K562 (cell line): ENCODE results near the gene ELFN2. TPM values are rescaled to one million over a fixed set of nuclear protein-coding genes. Genes with fewer than 3 reads are reported as not detected.

Experiments
- ATAC-seq: fragments of 200-7000 bp; cut with Tn5 transposase; 3 replicates; pipeline ENCODE4 v1.9.1; 2020; ENCODE audit warnings: moderate library complexity
- BruUV-seq: library from RNA; stranded (reverse); fragments of 400-500 nt; replicated peaks from 2 replicates; lab custom pipeline; 2021; lab: Mats Ljungman, UMichigan
- CTCF ChIA-PET: fragments of 300-600 bp; formaldehyde crosslinking; extraction: SDS; loops from one replicate; lab custom pipeline; 2021; ENCODE audit warnings: low intra/inter-chr PET ratio; lab: Yijun Ruan, JAX
- POLR2A ChIA-PET: fragments of 300-600, 350-650 bp; sonication (Branson Sonifier 250); formaldehyde crosslinking; extraction: SDS; loops from one replicate; lab custom pipeline; 2021; ENCODE audit warnings: antibody characterized with exemption, inconsistent platforms; lab: Yijun Ruan, JAX
- DNase-seq, 4 experiments: peaks; one replicate each; pipeline versions ENCODE4 v3.0.0 to v3.0.0-alpha.2; 2011 to 2018; ENCODE audit warnings: low spot score in 3 of 4, mixed read lengths in 3 of 4; ENCODE audit errors: extremely low read depth in 1 of 4
- FAIRE-seq: peaks from 2 replicates; lab custom pipeline; 2011; peaks lifted over from hg19 to GRCh38; lab: Jason Lieb, UNC
- H2AFZ ChIP-seq: 2 replicates; pipeline ENCODE4 v1.6.0; 2011; ENCODE audit warnings: low read depth, low read length, control low read depth, inconsistent platforms
- H3K27ac ChIP-seq: fragments of 200-600 bp; 3 replicates; pipeline ENCODE4 v1.8.0; 2011; ENCODE audit warnings: low read depth, mild to moderate bottlenecking, control low read depth, inconsistent platforms, low read length, moderate library complexity, mixed read lengths; ENCODE audit errors: extremely low read depth
- H3K27me3 ChIP-seq, 2 experiments: fragments of 300-600 bp in 1 of 2; 2 replicates in 1 of 2; 3 replicates in 1 of 2; pipeline versions ENCODE4 v1.6.0 to v1.8.0; 2011; ENCODE audit warnings: inconsistent platforms in 2 of 2, low read length in 2 of 2, mild to moderate bottlenecking in 1 of 2, mixed read lengths in 1 of 2, moderate library complexity in 1 of 2; ENCODE audit not compliant: control insufficient read depth in 2 of 2, insufficient read depth in 2 of 2
- H3K36me3 ChIP-seq: fragments of 300-600 bp; 3 replicates; pipeline ENCODE4 v1.8.0; 2011; ENCODE audit warnings: mild to moderate bottlenecking, low read length, inconsistent platforms; ENCODE audit not compliant: control insufficient read depth, insufficient read depth
- H3K4me1 ChIP-seq, 2 experiments: fragments of 200-600 bp in 1 of 2; replicated peaks in 1 of 2; 2 replicates in 1 of 2; 3 replicates in 1 of 2; pipeline versions ENCODE4 v1.5.1 to v1.8.0; 2011; ENCODE audit warnings: inconsistent platforms in 2 of 2, low read length in 2 of 2, mild to moderate bottlenecking in 1 of 2, mixed read lengths in 1 of 2, moderate library complexity in 1 of 2; ENCODE audit not compliant: control insufficient read depth in 2 of 2, insufficient read depth in 2 of 2
- H3K4me2 ChIP-seq: 2 replicates; pipeline ENCODE4 v1.6.1; 2011; ENCODE audit warnings: low read length, control low read depth, inconsistent platforms, mixed read lengths; ENCODE audit not compliant: insufficient read depth
- H3K4me3 ChIP-seq: fragments of 200-600 bp; sonication (generic), shearing (Covaris generic); 2 replicates; pipeline ENCODE4 v1.5.1; 2016; ENCODE audit warnings: control low read depth, inconsistent platforms
- H3K79me2 ChIP-seq: fragments of 200-600 bp; 3 replicates; pipeline ENCODE4 v1.8.0; 2011; ENCODE audit warnings: low read length, inconsistent platforms; ENCODE audit not compliant: control insufficient read depth, insufficient read depth
- H3K9ac ChIP-seq, 2 experiments: 2 replicates each; pipeline versions ENCODE4 v1.6.0 to v1.6.1; 2011; ENCODE audit warnings: low read depth in 2 of 2, low read length in 2 of 2, control low read depth in 1 of 2, inconsistent platforms in 1 of 2, mild to moderate bottlenecking in 1 of 2, mixed read lengths in 1 of 2; ENCODE audit not compliant: insufficient read depth in 1 of 2
- H3K9me1 ChIP-seq: one replicate; pipeline ENCODE4 v1.6.0; 2011; ENCODE audit warnings: inconsistent platforms, mild to moderate bottlenecking, low read length, moderate library complexity; ENCODE audit not compliant: control insufficient read depth, insufficient read depth
- H3K9me3 ChIP-seq: replicated peaks from 2 replicates; pipeline ENCODE4 v1.5.1; 2011; ENCODE audit warnings: low read depth, low read length, inconsistent platforms; ENCODE audit not compliant: control insufficient read depth, insufficient read depth
- H4K20me1 ChIP-seq: replicated peaks from 2 replicates; pipeline ENCODE4 v1.6.1; 2011; ENCODE audit warnings: low read length, inconsistent platforms, mixed read lengths; ENCODE audit not compliant: control insufficient read depth, insufficient read depth
- ARID3A ChIP-seq: IDR thresholded peaks from 2 replicates; pipeline ENCODE4 v1.6.1; 2012; ENCODE audit warnings: low read depth, low read length, improper control_type of control experiment, borderline replicate concordance
- ATF1 ChIP-seq, 2 experiments: fragments of 450-650 bp in 1 of 2; IDR thresholded peaks; 2 replicates each; pipeline ENCODE4 v1.6.1; 2016; ENCODE audit warnings: missing compliant biosample characterization in 1 of 2, missing genetic modification characterization in 1 of 2
- ATF7 ChIP-seq: fragments of 450-650 bp; IDR thresholded peaks from 2 replicates; pipeline ENCODE4 v1.7.1; 2014; ENCODE audit warnings: mild to moderate bottlenecking, moderate library complexity
- BRD4 ChIP-seq: fragments of 200-600 bp; sonication (generic); IDR thresholded peaks from 2 replicates; pipeline ENCODE4 v1.6.1; 2017; ENCODE audit warnings: inconsistent platforms
- CHD4 ChIP-seq: fragments of 200-600 bp; sonication (generic); IDR thresholded peaks from 3 replicates; pipeline ENCODE4 v1.6.1; 2012; ENCODE audit warnings: low read depth, mild to moderate bottlenecking, mixed read lengths, low read length, inconsistent platforms; ENCODE audit not compliant: insufficient read depth, insufficient replicate concordance, poor library complexity, severe bottlenecking
- CREB1 ChIP-seq, 2 experiments: sonication (generic) in 1 of 2; formaldehyde crosslinking in 1 of 2; IDR thresholded peaks; 2 replicates each; pipeline versions ENCODE4 v1.6.1 to v1.8.0; 2012 to 2022; ENCODE audit warnings: inconsistent platforms in 1 of 2, mild to moderate bottlenecking in 1 of 2, missing genetic modification reagents in 1 of 2, moderate library complexity in 1 of 2
- CREM ChIP-seq: IDR thresholded peaks from 2 replicates; pipeline ENCODE4 v1.6.1; 2014; ENCODE audit warnings: antibody characterized with exemption, low read depth
- DLX4 ChIP-seq: fragments of 250-450 bp; sonication (Bioruptor Pico); IDR thresholded peaks from 2 replicates; pipeline ENCODE4 v1.6.1; 2021; ENCODE audit warnings: mild to moderate bottlenecking
- ID3 ChIP-seq, 2 experiments: fragments of 250-450 bp in 1 of 2; fragments of 450-650 bp in 1 of 2; sonication (Bioruptor Pico) in 1 of 2; IDR thresholded peaks; 2 replicates each; pipeline versions ENCODE4 v1.6.1 to v1.8.0; 2016 to 2021; ENCODE audit warnings: mild to moderate bottlenecking in 2 of 2, moderate library complexity in 2 of 2, missing compliant biosample characterization in 1 of 2, missing genetic modification characterization in 1 of 2
- JUN ChIP-seq, 2 experiments: sonication (generic) in 1 of 2; formaldehyde crosslinking in 1 of 2; IDR thresholded peaks; 2 replicates each; pipeline versions ENCODE4 v1.6.1 to v1.8.0; 2012 to 2022; ENCODE audit warnings: borderline replicate concordance in 2 of 2, mild to moderate bottlenecking in 2 of 2, improper control_type of control experiment in 1 of 2, low read depth in 1 of 2, low read length in 1 of 2, missing genetic modification reagents in 1 of 2
- L3MBTL2 ChIP-seq: fragments of 450-650 bp; IDR thresholded peaks from 2 replicates; pipeline ENCODE4 v1.6.1; 2016; ENCODE audit warnings: mild to moderate bottlenecking, moderate library complexity
- NBN ChIP-seq: fragments of 450-650 bp; IDR thresholded peaks from 2 replicates; pipeline ENCODE4 v1.6.1; 2016; ENCODE audit warnings: low read depth, mild to moderate bottlenecking
- TAL1 ChIP-seq: fragments of 450-650 bp; IDR thresholded peaks from 2 replicates; pipeline ENCODE4 v1.6.1; 2016; ENCODE audit warnings: mild to moderate bottlenecking
- TBP ChIP-seq: optimal IDR thresholded peaks from 2 replicates; pipeline ENCODE3; 2011; ENCODE audit warnings: low read depth, low read length, improper control_type of control experiment
- TFAM ChIP-seq: fragments of 250-450 bp; sonication (Bioruptor Pico); conservative IDR thresholded peaks from 2 replicates; pipeline ENCODE4 v1.5.0; 2021; ENCODE audit warnings: mild to moderate bottlenecking, moderate library complexity
- WHSC1 ChIP-seq: IDR thresholded peaks from one replicate; pipeline ENCODE4 v1.6.1; 2012; ENCODE audit warnings: low read length, control low read depth, inconsistent platforms
- ZNF445 ChIP-seq: fragments of 250-450 bp; sonication (Bioruptor Pico); IDR thresholded peaks from 2 replicates; pipeline ENCODE4 v1.4.0; 2020; ENCODE audit warnings: low read depth, mild to moderate bottlenecking, moderate library complexity
- ZNF589 ChIP-seq: fragments of 200-800 bp; sonication (Bioruptor generic); IDR thresholded peaks from 2 replicates; pipeline ENCODE4 v1.6.1; 2016; ENCODE audit warnings: low read depth, missing genetic modification characterization, missing compliant biosample characterization
- ZNF79 ChIP-seq: fragments of 250-450 bp; sonication (Bioruptor Pico); IDR thresholded peaks from 2 replicates; pipeline ENCODE4 v1.4.0; 2020; ENCODE audit warnings: low read depth, mild to moderate bottlenecking, moderate library complexity
- WGBS: fragments of 100-300 bp; shearing (Covaris generic); methylation state at CpG from one replicate; pipeline ENCODE4 v1.1.6; 2016; ENCODE audit warnings: low coverage, mixed read lengths; ENCODE audit not compliant: insufficient coverage; ENCODE audit errors: missing lambda C conversion rate; 5-methylcytosine and 5-hydroxymethylcytosine counted together
- in situ Hi-C: fragments of 300-500 bp; cut with MboI; formaldehyde crosslinking; loops from 4 replicates; pipeline ENCODE4 v1.15.0; 2018; ENCODE audit warnings: inconsistent platforms, mixed read lengths
- intact Hi-C: fragments of 100-400 bp; cut with micrococcal nuclease; formaldehyde crosslinking; loops from 2 replicates; pipeline ENCODE4 v1.14.2; 2022
- polyA plus RNA-seq, 8 experiments: library from polyadenylated mRNA; depleted of rRNA in 4 of 8; stranded (reverse) in 5 of 8; unstranded in 3 of 8; fragments of >200 nt; fragmentation: Nextera tagmentation in 2 of 8; fragmentation: Illumina TruSeq in 1 of 8; extraction: Ambion mirVana in 2 of 8; extraction: Trizol in 1 of 8; gene quantifications; 2 replicates each; pipeline versions ENCODE4 v1.2.1 to v1.2.3, GENCODE V29; 2011 to 2014; ENCODE audit warnings: inconsistent platforms in 1 of 8, missing spikeins in 1 of 8
- total RNA-seq, 7 experiments: library from RNA; depleted of rRNA in 6 of 7; stranded (reverse); fragments of >200 nt in 6 of 7; fragmentation: Illumina TruSeq in 2 of 7; extraction: Trizol in 2 of 7; gene quantifications; 2 replicates each; pipeline versions ENCODE4 v1.2.1 to v1.2.3, GENCODE V29; 2011 to 2021; ENCODE audit warnings: low replicate concordance in 1 of 7

The ELFN2 gene
- total and polyA plus RNA-seq, 9 of the 15 experiments (the other 6 are each of a cell fraction or from before 2014, with no cell fraction given) = not detected

- BruUV-seq = no TSS peak
- in situ Hi-C loops (no loop called here), intact Hi-C loops (no loop called here)
- WGBS = 7% methylated on average over 10 of the region's 11 CpGs
- ATAC-seq (no peak), DNase-seq (no peak), FAIRE-seq (no peak)
- Histone ChIP-seq H3K27ac (no peak overlapping the region), H4K20me1 (peaks cover 8% of the 10 kb centered on the region), H2AFZ (no peak overlapping the region), H3K4me2 (no peak overlapping the region), H3K4me3 (no peak overlapping the region), H3K79me2 (no peaks in the 10 kb centered on the region), H3K9ac (no peak overlapping the region), H3K36me3 (no peaks in the 10 kb centered on the region), H3K9me3 (no peaks in the 10 kb centered on the region), H3K9me1 (no peaks in the 10 kb centered on the region), H3K4me1 (peaks cover 0 to 15% of the 10 kb centered on the region in 2 experiments; a peak in 2 of 5 replicates), H3K27me3 (peaks cover 2 to 47% of the 10 kb centered on the region in 2 experiments; a peak in 4 of 5 replicates)
- ChIA-PET POLR2A (no interaction called here), CTCF (no interaction called here)
- no peak for TF ChIP-seq TFAM (CRISPR knock-in tag)
- no peak for TF ChIP-seq ID3 (CRISPR knock-in tag; IDR thresholded peaks at IDR 0.05)
- TF ChIP-seq ID3 (tag; IDR thresholded peaks at IDR 0.05) = no peak
- peak; percentile 66; the same call in 1 of the 2 replicates for TF ChIP-seq CREM
- no peak for TF ChIP-seq TBP
- no peak for TF ChIP-seq JUN (IDR thresholded peaks at IDR 0.05; ENCODE audit: borderline replicate concordance, low read depth, low read length)
- no peak for TF ChIP-seq JUN (CRISPR knock-in tag; IDR thresholded peaks at IDR 0.05; ENCODE audit: borderline replicate concordance)
- no peak for TF ChIP-seq ZNF79 (CRISPR knock-in tag)
- TF ChIP-seq NBN = no peak
- TF ChIP-seq L3MBTL2 = no peak
- no peak for TF ChIP-seq WHSC1
- no peak for TF ChIP-seq DLX4
- TF ChIP-seq ATF1 (CRISPR knock-in tag; IDR thresholded peaks at IDR 0.05) = no peak
- peak; percentile 59 for TF ChIP-seq ATF1 (tag; IDR thresholded peaks at IDR 0.05)
- no peak for TF ChIP-seq CHD4
- no peak for TF ChIP-seq ZNF589 (CRISPR knock-in tag)
- TF ChIP-seq TAL1 = no peak
- TF ChIP-seq CREB1 (IDR thresholded peaks at IDR 0.05) = peak; percentile 40; the same call in 1 of the 2 replicates
- peak; percentile 61 for TF ChIP-seq CREB1 (CRISPR knock-in tag; IDR thresholded peaks at IDR 0.05)
- TF ChIP-seq BRD4 = no peak
- TF ChIP-seq ATF7 = 0 out of 2 replicates have a peak, but pooled peaks have one; percentile 23
- no peak for TF ChIP-seq ARID3A
- TF ChIP-seq ZNF445 (CRISPR knock-in tag) = no peak
These were observed 1.9 kb downstream of the ELFN2 start for GRCh38 chr22:37425369-37425768.
